ENCODE data around the gene PCSK5.

- TF ChIP-seq POLR2A (IDR thresholded peaks at IDR 0.05; ENCODE audit: low read length) (no peak), GATA1 (IDR thresholded peaks at IDR 0.05; ENCODE audit: low read depth, low read length) (no peak)
Measured at GRCh38 chr9:75921391-75922127, 31.1 kb downstream of the PCSK5 start.
